SK-N-DZ (cell line): ENCODE measurements around the gene RASGEF1B.
"Not testable (repeated sequence)": the region's sequence is repeated elsewhere in the genome, so short reads cannot be mapped to it uniquely, and the experiment has no call there.

Experiments used
- DNase-seq: peaks from one replicate; pipeline ENCODE4 v3.0.0-alpha.2; 2015; ENCODE audit warnings: low spot score

The RASGEF1B gene

GRCh38 chr4:81498551-81499099, 26.9 kb upstream of the RASGEF1B start:
- DNase-seq, result no peak

GRCh38 chr4:81498046-81498445, 26.3 kb upstream of the RASGEF1B start:
- DNase-seq, result no peak

- DNase-seq, result no peak
Observed at GRCh38 chr4:81495345-81495744, 23.6 kb upstream of the RASGEF1B start.

- DNase-seq, result no peak
Observed at GRCh38 chr4:81494031-81494431, 22.3 kb upstream of the RASGEF1B start.

DNA sequence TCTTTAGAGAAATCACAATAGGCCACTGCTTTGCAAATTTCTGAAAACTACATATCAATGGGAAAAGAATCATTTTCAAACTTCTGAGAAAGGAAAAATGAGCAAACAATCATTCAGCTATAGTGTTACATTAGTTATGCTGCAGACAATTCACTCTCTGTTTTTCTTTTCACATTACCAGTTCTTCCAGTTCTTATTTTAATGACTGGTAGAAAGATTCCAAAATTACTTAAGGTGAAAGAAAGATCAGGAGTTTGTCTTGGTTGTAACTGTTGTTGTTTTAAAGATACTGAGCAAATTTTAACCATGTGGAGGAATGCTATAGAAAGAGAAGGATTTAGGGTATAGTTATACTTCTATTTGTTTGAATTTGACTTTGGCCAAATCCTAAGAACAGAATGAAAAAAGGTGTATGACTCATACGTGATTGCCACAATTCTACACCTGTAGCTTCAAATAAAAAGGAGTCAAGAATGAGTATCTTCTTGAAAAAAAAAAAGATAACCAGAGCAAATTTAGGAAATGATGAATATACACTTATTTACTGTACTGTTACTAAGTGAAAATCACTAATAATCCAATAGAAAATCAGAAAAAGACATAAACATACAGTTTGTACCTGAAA, 21.0 kb upstream of the RASGEF1B start:
- DNase-seq, result no peak

DNA sequence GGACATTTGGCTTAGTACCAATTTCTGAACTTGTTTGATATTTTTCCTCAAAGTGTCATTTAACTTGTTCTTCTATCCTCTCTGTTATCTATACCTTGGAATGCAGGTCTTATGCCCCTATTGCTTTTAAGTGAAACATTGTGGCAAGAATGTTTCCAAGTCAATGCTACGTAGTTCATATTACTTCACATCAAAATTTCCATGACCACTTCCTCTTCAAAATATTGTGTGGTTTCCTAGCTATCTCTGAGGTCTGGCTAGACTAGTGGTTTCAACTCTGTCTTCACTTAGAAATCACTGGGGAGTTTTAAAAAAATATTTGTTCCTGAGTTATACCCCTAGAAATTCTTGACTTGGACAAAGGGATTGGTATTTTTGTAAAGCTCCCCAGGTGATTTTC, 20.2 kb upstream of the RASGEF1B start:
- DNase-seq, result no peak

GRCh38 chr4:81490403-81491160, 18.9 kb upstream of the RASGEF1B start:
- DNase-seq, result no peak

DNA sequence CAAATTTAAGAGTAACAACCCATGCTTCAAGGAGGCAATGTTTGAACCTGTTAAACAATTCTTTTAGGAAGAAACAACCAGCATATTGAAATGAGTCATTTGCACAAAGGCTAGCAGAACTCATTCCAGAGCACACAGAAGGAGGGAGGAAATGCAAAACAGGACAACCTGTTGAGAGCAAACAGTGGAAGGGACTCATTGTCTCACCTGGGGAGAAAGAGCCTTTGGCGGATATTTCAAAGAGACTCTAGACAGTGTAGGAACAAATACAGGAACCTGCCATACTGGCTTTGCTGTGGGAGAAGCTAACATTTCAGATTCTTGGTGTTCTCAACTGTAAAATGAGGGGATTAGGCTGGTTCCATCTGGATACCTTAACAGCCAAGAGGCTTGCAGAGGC, 14.8 kb upstream of the RASGEF1B start:
- no peak for DNase-seq

GRCh38 chr4:81485310-81485980, 13.7 kb upstream of the RASGEF1B start:
- no peak for DNase-seq

- DNase-seq, result no peak
Observed at GRCh38 chr4:81482326-81482725, 10.6 kb upstream of the RASGEF1B start.

GRCh38 chr4:81481151-81481550, 9.4 kb upstream of the RASGEF1B start:
- DNase-seq, result no peak

- not testable (repeated sequence) for DNase-seq
Observed at GRCh38 chr4:81479573-81479972, 7.9 kb upstream of the RASGEF1B start.

DNA sequence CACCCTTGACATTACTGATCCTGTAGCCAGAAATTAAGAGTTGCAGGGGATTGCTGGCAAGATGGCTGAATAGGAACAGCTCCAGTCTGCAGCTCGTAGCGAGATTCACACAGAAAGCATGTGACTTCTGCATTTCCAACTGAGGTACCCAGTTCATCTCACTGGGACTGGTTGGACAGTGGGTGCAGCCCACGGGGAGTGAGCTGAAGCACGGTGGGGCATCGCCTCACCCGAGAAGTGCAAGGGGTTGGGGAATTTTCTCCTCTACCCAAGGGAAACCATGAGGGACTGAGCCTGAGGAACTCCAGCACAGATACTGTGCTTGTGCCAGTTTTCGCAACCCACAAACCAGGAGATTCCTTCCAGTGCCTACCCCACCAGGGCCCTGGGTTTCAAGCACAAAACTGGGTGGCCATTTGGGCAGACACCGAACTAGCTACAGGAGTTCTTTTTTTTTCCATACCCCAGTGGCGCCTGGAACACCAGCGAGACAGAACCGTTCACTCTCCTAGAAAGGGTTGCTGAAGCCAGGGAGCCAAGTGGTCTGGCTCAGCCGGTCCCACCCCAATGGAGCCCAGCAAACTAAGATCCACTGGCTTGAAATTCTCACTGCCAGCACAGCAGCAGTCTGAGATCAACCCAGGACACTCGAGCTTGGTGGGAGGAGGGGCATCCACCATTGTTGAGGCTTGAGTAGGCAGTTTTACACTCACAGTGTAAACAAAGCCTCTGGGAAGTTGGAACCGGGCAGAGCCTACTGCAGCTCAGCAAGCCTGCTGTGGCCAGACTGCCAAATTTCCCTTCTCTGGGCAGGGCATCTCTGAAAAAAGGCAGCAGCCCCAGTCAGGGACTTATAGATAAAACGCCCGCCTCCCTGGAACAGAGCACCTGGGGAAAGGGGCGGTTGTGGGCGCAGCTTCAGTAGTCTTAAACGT, 1.9 kb upstream of the RASGEF1B start:
- not testable (repeated sequence) for DNase-seq

GRCh38 chr4:81472281-81473182, 825 bp upstream of the RASGEF1B start:
- DNase-seq, result no peak

DNA sequence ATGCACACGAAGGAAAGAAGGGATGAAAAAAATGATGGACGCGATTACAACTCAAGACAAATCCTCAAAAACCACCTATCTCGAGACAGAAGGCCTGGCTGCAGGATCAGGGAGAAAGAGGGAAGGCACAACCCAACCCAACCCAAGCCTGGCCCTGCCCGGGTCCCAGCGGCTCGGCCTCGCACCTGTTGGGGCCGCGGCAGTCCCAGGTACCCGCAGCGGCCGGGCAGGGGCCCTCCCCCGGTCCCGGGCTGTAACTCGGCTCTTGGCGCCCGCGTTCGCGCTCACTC, 464 bp downstream of the RASGEF1B start:
- no peak for DNase-seq

DNA sequence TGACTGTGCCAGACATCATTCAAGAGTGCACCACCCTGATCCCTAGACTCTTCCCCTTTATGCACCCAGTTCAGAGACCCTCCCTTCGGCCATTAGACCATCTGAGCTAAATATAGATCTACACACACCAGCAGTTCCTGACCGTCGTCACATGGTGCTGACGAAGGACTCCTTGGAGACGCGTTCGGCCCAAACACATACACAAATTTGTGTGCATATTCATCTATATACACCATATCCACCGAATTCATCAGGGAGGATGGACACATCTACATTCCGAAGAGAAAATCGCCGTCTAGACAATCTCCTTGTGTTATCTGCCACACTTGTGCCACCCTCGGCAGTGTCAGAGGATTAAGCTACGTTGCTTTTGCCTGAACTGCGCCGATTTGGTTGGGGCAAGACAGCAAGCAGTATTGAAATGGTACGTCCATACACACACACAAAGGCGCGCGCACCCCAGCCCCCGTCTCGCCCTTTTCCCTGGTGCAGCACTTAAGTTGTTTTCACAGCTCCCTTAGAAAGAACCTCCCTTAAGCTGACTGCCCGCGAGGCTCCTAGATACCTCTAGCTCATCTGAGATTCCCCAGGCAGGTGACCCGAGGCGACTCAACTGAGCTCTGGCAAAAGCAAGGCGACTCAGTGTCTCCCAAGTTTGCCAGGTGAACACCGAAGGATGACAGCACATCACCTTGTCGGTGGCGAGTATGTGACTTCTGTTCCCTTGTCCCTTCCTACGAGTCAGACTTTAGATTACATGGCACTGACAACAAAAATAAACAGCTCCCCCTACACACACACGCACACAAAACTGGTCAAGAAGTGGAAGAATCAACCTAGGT, 1.0 kb downstream of the RASGEF1B start:
- no peak for DNase-seq

DNA sequence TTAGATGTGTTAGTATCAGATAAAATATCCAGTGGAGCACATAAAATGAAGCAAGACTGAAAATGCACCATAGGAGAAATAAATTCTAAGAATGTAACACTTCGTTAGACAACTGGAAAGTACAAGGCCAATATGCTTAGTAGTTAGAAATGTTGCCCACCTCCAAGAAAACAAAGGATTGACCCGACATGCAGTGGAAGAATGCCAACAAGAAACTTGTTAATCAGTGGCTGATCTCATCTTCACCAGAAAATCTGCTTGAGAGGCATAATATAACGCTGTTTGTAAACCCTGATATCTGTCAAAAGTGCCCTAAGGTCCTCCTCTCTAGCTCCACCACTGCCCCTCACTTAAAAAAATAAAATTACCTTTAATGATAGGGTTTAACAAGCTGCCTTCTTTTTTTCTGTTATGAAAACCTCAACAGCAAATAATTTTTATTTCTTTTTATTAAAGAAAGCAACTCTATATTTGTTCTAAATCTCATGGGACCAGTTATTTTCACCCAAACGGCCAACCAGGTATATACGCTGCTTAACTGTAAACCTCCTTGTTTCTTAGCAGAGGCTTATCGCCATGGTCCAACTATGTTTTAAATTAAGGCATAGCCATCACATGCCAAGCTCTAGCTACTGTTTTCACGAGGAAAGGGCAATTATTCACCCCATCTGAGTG, 1.8 kb downstream of the RASGEF1B start:
- no peak for DNase-seq

GRCh38 chr4:81468678-81469077, 3.0 kb downstream of the RASGEF1B start:
- DNase-seq, result no peak

- no peak for DNase-seq
Observed at GRCh38 chr4:81467672-81467964, 4.1 kb downstream of the RASGEF1B start.
